Left hindlimb (tissue), 1 donor: ENCODE data around the gene NFATC1.

Experiments used
- DNase-seq: peaks from one replicate; pipeline ENCODE4 v3.0.0-alpha.2; 2018

NFATC1 gene

GRCh38 chr18:79424880-79425568, 29.3 kb downstream of the NFATC1 start:
- DNase-seq = no peak

GRCh38 chr18:79425569-79425886, 29.8 kb downstream of the NFATC1 start:
- no peak for DNase-seq

DNA sequence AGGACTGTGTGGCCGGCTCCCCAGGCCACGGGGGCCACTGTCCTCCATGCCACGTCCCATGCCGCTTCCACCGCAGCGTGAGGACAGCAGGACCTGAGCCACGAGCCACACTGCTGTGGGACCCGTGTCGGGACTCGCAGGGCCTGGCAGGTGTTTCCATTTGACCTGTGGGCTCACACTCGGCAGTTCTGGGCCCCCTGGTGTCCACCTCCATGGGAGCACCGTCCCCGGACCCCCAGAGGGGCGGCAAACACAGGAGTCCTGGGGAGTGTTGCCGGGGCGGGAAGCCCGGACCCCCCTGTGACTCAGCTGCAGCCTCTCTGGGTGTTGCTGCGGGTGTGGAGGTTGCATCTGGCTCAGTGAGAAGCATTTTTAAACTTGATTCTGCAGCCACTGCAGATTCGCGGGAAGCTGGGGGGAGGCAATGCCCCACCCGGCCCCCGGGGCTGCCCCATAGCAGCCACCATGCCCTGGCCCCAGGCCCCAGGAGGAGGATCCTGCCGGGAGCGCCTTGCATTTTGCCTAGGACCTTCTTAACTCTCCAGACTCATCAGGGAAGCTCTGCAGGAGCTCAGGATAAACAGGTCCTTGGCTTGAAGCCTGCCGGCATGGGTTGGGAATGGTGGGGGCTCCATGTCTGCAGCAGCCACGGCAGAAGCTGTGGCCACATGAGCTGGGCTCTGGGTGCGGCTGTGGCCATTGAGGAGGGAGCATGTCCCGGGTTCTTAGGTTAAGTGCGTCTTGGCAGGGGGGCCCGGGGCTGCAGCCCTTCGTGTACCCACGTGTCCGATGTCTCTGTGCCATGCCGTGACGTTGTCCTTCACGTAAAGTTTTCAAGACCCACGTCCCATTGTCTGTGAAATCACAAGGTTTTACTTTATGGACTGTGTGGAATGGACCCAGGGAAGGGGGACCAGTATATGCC, 30.9 kb downstream of the NFATC1 start:
- no peak for DNase-seq

- no peak for DNase-seq
Measured at GRCh38 chr18:79427368-79428225, 31.9 kb downstream of the NFATC1 start.

DNA sequence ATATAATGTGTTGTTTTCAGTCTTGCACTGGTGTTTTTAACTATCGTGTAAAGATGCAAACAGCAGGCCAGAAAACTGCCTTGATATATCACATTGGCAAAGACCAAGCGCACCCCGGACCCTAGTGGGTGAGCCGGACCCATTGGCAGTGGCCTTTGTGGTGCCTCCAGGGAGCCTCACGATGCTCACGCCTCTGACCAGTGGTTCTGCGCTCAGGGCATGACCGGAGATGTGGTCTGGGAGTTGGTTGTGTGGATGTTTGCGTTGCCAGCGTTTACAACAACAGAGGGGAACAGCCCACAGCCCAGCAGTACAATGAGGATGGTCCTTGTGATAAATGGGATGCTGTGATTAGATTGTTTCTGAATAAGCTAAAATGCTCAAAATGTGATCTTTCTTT, 32.6 kb downstream of the NFATC1 start:
- DNase-seq = no peak

- DNase-seq = no peak
Measured at GRCh38 chr18:79429381-79429780, 33.7 kb downstream of the NFATC1 start.

DNA sequence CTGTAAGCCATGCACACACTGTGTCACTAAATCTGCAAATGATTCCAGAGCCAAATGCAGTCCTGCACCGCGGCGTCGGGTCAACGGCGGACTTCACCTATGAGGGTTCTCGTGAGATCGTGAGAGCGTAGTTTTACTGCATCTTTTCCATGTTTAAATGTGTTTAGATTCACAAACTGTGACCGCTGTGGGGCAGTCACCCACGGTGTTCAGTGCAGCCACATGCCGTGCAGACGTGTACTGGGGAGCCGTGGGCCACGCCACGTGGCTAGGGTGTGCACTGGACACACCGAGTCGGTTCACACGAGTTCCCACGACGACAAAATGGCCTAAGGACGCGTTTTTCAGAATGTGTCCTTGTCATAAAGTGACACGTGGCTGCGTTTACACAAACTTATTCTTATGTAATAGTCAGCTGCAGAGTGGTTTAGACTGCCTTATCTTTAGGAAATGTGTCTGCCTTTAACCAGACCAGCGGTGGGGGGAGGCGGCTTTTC, 34.1 kb downstream of the NFATC1 start:
- no peak for DNase-seq

DNA sequence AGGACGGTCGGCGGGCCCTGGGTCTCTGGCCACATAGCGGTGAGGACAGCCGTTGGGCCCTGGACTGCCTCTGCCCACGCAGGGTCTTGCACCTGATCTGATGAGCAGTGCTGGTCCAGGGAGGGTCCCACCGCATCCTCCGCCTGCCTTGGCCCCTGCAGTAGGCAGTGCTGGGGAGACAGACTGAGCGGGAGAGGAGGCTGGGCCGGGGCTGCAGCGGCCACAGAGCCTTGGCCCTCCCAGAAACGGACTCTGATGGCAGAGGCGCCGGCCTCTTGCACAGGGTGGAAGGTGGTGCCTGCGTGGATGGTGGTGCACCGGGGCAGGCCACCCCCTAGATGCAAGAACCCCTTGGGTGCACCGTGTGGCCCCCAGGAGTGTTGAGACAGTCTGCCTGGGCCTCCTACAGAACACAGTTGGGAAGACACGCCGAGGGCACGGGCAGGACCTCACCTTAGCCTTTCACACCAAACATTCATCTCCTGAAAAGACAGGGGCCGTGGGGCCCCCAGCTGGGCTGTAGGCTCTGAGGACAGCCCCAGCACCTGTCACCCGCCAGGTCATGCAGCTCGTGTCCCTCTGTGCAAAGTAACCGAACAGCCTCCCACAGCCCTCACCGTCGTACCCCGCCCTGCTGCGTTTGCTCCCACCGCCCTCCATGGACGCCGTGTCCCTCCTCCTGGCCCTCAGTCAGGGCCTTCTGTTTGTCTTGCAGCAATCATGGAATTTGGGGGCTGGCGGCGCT, 36.8 kb downstream of the NFATC1 start:
- DNase-seq = no peak

DNA sequence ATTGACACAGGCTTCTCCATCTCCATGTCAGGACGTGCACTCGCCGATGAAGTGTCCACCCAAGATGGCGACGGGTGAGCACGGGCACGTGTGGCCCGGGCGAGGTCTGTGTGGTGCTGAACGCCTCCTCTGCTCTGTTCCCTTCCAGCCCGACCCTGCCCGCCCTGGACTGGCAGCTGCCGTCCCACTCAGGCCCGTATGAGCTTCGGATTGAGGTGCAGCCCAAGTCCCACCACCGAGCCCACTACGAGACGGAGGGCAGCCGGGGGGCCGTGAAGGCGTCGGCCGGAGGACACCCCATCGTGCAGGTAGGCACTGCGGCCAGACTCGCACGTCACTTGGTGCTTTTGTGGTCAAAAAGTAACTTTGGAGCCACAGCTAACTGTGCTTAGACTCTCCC, 37.7 kb downstream of the NFATC1 start:
- DNase-seq = no peak

- no peak for DNase-seq
Measured at GRCh38 chr18:79434607-79435401, 39.1 kb downstream of the NFATC1 start.

DNA sequence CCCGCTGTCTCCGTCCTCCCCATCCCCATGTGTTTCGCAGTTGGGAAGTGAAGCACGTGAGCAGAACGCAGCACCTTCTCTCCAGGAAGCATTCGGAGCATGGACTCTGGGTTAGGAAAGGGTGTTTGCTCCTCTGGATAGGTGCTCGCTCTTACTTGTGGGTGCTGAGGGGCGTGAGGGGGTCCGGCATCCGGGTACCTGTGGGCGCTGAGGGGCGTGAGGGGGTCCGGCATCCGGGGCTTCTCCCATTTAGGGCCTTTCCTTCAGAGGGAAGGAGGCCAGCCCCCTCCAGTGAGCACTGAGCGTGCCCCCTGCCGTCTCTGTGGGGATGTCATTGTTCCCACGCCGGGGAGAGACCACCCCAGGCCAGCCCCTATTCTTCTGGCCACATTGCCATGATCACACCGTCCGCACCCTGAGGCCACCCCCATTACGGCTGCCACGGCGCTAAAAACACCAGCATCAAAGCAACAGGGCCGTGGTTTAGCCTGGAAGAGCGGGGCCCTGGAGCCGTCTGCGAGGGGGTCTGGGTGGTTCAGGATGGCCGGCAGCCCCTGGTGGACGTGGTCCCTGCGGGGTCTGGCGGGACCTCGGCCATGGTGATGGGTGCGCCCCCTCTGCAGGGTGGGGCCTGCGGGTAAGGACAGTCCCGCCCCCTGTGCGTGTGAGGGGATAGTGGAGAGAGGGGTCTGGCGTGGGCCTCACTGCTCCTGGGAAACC, 41.0 kb downstream of the NFATC1 start:
- DNase-seq = no peak

- DNase-seq = no peak
Measured at GRCh38 chr18:79438089-79438897, 42.6 kb downstream of the NFATC1 start.

GRCh38 chr18:79438898-79439627, 43.3 kb downstream of the NFATC1 start:
- peak; percentile 86 for DNase-seq

- no peak for DNase-seq
Measured at GRCh38 chr18:79439628-79440023, 43.9 kb downstream of the NFATC1 start.

DNA sequence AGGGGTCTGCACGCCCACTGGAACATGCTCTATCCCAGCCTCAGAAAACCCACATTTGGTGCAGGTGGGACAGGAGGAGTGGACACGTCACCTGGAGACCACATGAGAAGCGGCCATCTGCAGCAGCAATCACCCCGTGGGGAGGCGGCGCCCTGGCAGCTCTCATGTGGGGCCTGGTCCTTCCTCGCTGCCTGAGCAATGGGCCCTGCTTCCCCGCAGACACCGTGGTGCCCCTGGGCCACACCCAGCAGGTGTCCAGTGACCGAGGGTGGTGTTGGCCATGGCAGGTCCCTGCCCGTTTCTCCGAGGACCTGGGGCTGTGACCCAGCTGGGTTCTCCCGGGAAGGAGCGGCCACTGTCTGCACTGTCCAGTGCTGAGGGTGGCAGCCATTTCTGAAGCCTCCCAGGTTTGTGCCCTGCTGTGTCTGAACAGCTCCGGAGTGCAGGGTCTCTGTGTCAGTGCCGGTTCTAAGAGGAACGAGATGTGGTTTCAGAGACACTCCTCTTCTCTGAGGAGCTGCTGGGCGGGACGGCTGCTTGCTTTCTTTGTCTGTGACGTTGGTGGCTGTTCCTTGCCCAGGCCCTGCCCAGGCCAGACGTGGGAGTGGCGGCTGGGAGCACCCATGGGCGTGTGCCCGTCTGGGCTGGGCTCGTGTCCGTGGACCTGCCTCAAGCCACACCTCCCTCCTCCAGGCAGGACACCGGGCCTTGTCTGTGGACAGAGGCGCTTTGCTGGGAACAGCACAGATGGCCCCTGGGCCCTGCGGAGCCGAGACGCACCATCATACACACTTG, 44.8 kb downstream of the NFATC1 start:
- DNase-seq = no peak

DNA sequence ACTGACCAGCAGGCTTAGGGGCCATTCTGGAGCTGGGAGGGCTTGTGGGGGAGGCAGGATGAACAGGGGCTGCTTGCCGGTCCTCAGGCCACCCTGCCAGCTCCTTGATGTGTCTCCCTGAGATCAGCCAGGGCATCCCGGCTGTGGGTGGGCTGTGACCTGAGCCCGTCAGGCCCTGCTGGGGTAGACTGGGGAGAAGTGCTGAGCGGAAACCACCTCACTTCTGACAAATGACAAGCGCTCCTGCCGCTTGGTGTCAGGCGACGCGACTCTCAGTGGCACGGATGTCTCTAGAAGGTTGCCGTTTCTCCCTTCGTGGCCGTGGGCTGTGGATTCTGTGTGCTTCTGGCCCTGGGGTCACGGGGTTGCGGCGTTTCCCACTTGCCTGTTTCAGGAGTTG, 45.7 kb downstream of the NFATC1 start:
- DNase-seq = no peak

DNA sequence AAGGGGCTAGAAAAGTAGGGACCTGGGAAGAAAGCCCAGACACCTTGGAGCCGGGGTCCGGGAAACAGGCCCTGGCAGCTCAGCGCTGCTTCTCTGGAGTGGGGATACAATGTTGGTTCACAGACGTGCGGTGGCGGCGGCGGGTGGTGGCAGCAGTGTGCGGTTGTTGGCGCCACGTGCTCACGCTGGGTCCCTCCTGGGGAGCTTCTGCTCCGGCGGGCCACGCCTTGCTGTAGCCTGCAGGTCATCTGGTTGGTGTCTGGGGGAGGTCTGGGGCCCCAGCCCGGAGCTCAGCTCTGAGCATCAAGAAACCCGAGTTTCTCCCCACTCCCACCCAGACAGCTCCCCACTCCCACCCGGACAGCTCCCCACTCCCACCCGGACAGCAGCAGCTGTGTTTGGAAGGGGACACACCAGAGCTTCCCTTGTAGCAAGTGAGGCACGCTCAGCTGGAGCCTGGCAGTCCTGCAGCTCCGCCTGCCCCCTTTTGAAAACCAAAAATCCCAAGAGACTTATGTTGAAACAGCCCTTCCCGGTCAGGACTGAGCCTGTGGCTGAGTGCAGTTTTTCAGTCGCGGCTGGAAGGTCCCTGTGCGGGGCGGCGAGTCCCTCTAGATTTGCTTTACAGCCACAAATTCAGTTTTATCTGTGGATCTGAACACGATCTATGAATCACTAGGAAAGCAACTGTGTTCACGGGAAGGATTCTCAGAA, 46.9 kb downstream of the NFATC1 start:
- DNase-seq = no peak

GRCh38 chr18:79445221-79445620, 49.5 kb downstream of the NFATC1 start:
- DNase-seq = no peak
